GM18867 (cell line): ENCODE measurements around the gene GGA1.
A peak's percentile ranks its signal among the peaks of the same experiment; 100 is the strongest.
"Not testable (repeated sequence)": the region's sequence is repeated elsewhere in the genome, so short reads cannot be mapped to it uniquely, and the experiment has no call there.

Experiments used
- ATAC-seq: cut with Tn5 transposase; IDR thresholded peaks from one replicate; pipeline ENCODE4 v1.9.1; 2021; ENCODE audit warnings: mild to moderate bottlenecking, moderate library complexity; ENCODE audit not compliant: unreplicated experiment

Gene GGA1

GRCh38 chr22:37607010-37607934 lies 1.4 kb upstream of the GGA1 start:
- ATAC-seq: peak; percentile 32

DNA sequence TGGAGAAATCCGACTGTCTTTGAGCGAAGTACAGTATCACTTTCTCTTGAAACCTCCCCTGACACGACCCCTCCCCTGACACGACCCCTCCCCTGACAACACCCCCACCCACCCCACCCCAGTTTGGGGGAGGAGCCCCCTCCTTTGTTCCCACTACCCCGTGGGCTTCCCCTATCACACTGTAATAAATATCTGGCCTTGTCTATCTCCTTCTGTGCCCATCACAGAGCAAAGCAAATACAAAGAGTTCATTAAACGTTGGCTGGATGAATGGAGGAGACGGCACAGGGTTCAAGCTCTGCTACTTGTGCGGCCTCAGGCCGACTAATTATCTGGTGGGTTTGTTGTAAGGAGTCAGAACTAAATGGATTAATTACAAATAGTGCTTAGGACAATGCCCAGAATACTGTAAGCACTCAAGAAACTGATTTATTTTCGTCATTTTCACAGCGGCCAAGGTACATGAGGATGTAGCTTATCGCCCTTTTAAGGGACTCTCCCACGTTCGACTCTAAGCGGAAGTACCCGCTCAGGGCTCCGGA lies 628 bp upstream of the GGA1 start:
- peak; percentile 1 for ATAC-seq

- ATAC-seq: no peak
Measured at GRCh38 chr22:37609240-37610152, 862 bp downstream of the GGA1 start.

DNA sequence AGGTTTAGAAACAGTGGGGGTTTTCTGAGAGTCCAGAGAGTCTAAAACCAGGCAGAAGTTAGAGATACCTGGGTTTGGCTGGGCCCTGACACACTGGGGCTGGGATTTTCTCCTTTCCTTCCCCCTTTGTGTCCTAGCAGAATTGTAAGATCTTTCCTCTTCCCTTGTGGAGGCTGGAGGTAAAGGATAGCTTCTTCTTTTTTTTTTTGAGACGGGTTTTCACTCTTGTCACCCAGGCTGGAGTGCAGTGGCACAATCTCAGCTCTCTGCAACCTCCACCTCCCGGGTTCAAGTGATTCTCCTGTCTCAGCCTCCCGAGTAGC lies 1.5 kb downstream of the GGA1 start:
- not testable (repeated sequence) for ATAC-seq

GRCh38 chr22:37610480-37611129 lies 2.0 kb downstream of the GGA1 start:
- ATAC-seq: no peak

DNA sequence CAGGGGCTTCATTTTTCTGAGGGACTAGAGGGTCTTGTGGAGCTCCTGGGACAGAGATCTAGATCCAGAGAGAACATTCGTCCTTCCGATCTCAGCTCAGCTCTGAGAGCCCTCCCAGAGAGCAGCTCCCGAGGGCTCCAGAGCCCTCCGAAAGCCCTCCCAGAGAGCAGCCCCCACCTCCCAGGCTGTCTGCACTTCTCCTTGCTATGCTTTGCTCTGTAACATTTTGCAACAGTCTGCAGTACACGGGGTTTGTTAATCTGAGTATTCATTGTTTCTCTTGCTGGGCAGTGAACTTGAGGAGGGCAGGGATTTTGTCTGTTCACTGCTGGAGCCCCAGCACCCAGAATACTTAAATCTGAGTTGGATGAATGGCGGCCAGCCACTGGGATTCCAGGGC lies 2.6 kb downstream of the GGA1 start:
- no peak for ATAC-seq

DNA sequence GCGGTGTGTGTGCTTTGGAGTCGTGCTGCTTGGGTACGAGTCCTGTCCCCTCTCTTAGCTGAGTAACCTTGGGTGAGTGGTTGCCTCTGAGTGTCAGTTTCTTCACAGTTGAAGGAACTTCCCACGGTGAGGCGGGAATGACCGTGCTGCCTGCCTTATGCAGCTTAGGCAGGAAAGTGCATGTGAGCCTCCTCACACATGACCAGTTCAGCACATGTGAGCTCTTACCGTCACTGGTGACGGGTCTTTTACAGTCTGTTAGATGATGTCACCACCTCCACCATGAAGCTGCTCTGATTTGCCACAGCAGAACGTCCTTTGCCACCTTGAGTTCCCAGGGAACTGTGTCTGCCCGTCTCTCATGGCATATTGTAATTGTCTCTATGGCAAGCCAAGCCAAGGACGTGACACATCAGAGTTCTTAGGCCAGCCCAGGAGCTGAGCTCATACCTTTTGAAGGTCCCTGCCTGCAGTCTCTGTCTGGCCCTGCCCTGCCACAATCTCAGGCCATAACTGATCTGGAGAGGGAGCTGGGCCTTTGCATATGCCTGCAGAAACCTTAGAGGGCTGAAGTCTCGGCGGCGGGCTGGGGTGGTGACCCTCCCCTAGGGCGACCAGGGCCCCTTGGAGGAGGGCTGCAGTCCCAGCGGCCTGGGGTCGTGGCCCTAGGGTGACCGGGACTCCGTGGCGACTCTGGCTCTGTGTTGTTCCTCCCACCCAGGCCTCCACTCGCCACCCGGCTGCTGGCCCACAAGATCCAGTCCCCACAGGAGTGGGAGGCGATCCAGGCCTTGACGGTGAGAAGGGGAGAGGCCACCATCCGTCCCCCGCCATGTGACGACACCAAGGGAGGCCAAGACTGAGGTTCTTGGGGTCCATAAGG lies 7.8 kb downstream of the GGA1 start:
- no peak for ATAC-seq

- no peak for ATAC-seq
Measured at GRCh38 chr22:37617431-37617830, 8.8 kb downstream of the GGA1 start.

DNA sequence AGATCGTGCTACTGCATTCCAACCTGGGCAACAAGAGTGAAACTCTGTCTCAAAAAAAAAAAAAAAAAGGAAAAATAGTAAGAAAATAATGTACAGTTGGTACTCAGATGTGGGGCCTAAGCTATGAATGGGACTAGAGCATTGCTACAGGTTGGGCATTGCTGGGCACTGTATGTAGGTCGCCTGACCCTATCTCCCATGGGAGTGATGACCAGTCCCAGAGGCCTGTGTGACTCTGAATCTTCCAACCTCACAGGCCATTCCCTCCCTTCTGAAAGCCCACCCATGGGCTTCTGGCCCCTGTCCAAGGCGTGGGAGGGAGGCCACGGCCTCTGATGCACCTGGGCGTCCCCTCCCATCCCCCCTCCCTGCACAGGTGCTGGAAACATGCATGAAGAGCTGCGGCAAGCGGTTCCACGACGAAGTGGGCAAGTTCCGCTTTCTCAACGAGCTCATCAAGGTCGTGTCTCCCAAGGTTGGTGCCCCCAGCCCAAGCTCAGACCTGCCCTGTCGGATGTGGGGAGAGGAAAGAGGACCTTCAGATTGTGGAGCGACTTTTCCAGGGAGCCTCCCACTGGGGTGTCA lies 9.5 kb downstream of the GGA1 start:
- ATAC-seq: no peak

- no peak for ATAC-seq
Measured at GRCh38 chr22:37618674-37619073, 10.0 kb downstream of the GGA1 start.

DNA sequence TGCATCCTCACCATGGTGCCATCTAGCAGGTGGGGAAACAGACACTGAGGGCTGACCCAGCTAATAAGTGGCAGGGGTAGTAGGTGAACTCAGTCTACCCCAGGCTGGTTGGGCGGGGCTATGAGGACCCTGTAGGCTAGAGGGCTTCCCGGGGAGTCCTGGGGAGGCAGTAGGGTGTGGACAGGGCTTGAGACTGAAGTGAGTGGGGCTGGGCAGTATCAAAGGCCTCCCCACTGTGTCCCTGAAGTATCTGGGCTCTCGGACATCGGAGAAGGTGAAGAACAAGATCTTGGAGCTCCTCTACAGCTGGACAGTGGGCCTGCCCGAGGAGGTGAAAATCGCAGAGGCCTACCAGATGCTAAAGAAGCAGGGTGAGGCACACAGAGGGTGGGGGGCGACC lies 11.4 kb downstream of the GGA1 start:
- no peak for ATAC-seq

GRCh38 chr22:37621352-37621860 lies 12.8 kb downstream of the GGA1 start:
- no peak for ATAC-seq

DNA sequence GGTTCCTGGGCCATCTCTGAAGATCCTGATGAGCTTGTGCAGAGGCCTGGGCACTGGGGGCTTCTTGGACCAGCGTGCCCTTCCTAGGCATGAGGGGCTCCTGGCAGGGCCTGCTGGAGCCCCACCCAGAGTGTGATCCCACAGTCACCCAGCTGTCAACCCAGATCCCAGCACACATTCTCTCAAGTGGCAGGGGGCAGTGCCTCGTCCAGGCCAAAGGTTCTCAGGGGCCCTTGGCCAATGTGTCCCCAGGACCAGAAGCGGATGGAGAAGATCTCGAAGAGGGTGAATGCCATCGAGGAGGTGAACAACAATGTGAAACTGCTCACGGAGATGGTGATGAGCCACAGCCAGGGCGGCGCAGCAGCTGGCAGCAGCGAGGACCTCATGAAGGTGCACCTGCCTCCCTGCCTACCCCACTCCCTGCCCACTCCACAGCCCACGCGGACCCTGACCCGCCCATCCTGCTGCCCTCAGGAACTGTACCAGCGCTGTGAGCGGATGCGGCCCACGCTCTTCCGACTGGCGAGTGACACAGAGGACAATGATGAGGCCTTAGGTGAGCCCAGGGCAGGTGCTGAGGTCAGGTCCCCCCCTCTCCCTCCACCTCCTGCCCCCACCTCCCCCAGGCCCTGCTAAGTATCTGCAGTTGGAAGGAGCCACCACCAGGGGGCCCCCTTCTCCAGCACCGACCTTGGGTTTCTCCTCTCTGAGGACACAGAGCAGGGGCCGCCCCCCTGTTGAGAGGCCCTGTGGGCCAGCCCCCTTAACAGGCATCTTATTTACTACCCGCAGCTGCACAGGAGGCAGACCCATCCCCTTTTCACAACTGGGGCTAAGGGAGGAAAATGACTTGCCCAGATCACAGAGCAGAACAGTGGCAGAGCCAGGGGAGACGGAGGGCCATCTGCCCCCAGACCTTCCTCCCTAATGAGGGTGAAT lies 14.7 kb downstream of the GGA1 start:
- no peak for ATAC-seq

DNA sequence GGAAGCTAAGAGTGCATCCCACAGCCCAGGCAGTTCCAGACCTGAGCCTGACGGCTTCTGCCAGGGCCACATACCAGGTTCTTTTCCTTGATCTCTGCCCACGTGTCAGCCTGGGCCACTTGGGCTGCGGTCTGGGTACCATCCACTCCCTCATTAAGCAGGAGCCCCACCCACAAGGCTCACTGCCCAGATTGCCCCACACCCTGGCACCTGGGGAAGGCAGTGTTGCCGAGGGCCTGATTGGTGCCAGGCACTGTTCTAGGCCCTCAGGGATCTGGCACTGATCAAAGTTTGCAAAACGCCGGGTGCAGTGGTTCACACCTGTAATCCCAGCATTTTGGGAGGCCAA lies 15.4 kb downstream of the GGA1 start:
- ATAC-seq: no peak

DNA sequence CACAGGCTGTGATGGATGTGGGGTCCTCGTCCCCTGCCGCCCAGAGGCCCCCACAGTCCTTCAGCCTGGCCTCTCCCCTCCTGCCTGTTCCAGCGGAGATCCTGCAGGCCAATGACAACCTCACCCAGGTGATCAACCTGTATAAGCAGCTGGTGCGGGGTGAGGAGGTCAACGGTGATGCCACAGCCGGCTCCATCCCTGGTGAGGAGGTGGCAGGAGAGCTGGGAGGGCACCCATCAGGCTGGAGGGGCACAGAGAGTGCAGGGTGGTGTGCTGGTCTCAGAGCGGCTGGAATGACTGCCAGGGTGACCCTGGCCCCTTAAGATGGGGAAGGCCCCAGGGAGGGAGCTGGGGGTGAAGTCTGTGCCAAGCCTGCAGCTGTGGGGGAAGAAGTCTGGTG lies 16.2 kb downstream of the GGA1 start:
- ATAC-seq: no peak

- ATAC-seq: no peak
Measured at GRCh38 chr22:37625737-37626136, 17.1 kb downstream of the GGA1 start.

DNA sequence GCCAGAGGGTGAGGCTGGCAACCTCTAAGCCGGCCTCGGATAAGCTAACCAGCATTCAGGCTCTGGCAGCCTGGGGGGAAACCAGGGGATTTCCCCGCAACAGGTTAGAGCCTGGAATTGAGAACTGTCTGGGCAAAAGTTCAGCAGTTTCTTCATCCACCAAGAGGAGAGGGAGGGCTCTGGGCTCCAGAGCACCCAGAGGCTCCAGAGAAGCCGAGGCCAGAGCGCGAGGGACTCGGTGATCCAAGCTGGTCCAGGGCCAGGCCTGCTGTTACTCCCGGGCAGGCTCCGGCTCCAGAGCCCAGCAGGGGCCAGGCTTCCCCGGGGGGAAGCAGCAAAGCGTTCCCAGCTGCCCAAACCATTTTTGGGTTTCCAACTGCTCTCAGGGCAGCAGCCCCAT lies 17.5 kb downstream of the GGA1 start:
- no peak for ATAC-seq

- ATAC-seq: no peak
Measured at GRCh38 chr22:37626556-37627075, 18.0 kb downstream of the GGA1 start.
